Transverse colon (tissue), 4 donors: ENCODE measurements around the gene PPP2R2C.

Experiments
- EP300 ChIP-seq: sonication (generic); formaldehyde crosslinking; IDR thresholded peaks from one replicate; pipeline ENCODE4 v1.6.1; 2017; ENCODE audit warnings: antibody characterized with exemption, low read depth
- POLR2A ChIP-seq: fragments of 450-650 bp; IDR thresholded peaks from one replicate; pipeline ENCODE4 v1.6.1; 2016; ENCODE audit warnings: antibody characterized with exemption, mild to moderate bottlenecking, moderate library complexity
- POLR2AphosphoS5 ChIP-seq, 3 donors: sonication (generic); formaldehyde crosslinking; IDR thresholded peaks; one replicate each; pipeline ENCODE4 v1.6.1; 2016; ENCODE audit warnings: antibody characterized with exemption in 3 of 3
- TF ChIP-seq, protein P1 (sequence below), 5 experiments: fragments of 200-600 bp in 3 of 5; fragments of 450-650 bp in 2 of 5; sonication (generic) in 3 of 5; IDR thresholded peaks; 1 replicate in 2 of 5; 2 replicates in 3 of 5; pipeline ENCODE4 v1.5.1; 2016 to 2017; ENCODE audit warnings: antibody characterized with exemption in 5 of 5, inconsistent platforms in 3 of 5, mild to moderate bottlenecking in 2 of 5, moderate library complexity in 1 of 5

DNA sequence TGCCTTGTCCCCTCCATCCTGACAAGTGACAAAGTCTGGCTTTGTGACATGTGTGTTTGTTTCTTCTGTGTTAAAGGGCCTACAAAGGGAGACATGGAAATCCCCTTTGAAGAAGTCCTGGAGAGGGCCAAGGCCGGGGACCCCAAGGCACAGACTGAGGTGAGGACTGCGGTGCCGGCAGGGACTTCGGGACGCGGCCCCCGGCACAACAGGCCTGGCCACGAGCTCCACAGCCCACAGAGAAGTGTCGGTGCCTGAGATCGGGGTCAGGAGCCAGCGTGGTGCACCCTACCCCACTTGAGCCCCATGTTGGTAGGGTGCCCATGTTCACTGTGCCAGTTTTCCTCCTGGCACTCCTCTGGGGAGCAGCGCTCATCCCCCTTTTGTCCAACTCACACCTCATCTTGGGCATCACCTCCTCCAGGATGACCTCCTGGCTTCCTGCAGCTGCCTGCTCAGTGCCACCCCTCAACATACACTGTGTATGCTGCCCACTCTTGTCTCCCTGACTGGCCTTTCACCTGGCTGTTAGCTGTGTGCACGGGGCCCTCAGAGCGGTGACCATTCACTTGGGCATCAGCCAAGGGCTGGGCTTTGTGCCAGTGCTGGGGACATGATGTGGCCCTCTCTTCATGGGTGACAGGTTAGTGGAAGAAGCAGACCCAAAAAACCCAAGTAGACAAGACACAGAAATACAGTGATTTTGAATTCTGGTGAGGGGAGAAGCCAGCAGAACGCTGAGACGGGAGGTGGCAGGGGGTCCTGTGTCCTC, 185.2 kb downstream of the PPP2R2C start:
- TF ChIP-seq POLR2AphosphoS5 (IDR thresholded peaks at IDR 0.05), result no peak
- TF ChIP-seq, protein P1, sequence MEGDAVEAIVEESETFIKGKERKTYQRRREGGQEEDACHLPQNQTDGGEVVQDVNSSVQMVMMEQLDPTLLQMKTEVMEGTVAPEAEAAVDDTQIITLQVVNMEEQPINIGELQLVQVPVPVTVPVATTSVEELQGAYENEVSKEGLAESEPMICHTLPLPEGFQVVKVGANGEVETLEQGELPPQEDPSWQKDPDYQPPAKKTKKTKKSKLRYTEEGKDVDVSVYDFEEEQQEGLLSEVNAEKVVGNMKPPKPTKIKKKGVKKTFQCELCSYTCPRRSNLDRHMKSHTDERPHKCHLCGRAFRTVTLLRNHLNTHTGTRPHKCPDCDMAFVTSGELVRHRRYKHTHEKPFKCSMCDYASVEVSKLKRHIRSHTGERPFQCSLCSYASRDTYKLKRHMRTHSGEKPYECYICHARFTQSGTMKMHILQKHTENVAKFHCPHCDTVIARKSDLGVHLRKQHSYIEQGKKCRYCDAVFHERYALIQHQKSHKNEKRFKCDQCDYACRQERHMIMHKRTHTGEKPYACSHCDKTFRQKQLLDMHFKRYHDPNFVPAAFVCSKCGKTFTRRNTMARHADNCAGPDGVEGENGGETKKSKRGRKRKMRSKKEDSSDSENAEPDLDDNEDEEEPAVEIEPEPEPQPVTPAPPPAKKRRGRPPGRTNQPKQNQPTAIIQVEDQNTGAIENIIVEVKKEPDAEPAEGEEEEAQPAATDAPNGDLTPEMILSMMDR (IDR thresholded peaks at IDR 0.05), result no peak
- TF ChIP-seq POLR2A, result no peak
- TF ChIP-seq EP300, result no peak
